Stimulated activated memory B cell treated with anti-CD40 and anti-IgM and Interleukin-4, amounts not matched to agents 10 μg/mL and 1 μg/mL and 100 μg/mL, for 72 hours (primary cell): ENCODE results near the gene PDE4D.

Experiments used
- ATAC-seq: fragments of 150-1000 bp; cut with Tn5 transposase; 2 replicates; pipeline ENCODE4 v1.10.0; 2021
- H3K27ac Mint-ChIP-seq: one replicate; pipeline ENCODE4 v1.8.0; 2022; ENCODE audit warnings: mild to moderate bottlenecking, mixed read lengths
- H3K27me3 Mint-ChIP-seq: one replicate; pipeline ENCODE4 v1.8.0; 2022; ENCODE audit warnings: mixed read lengths
- H3K36me3 Mint-ChIP-seq: one replicate; pipeline ENCODE4 v1.8.0; 2022; ENCODE audit warnings: mixed read lengths
- H3K4me1 Mint-ChIP-seq: one replicate; pipeline ENCODE4 v1.8.0; 2022; ENCODE audit warnings: mixed read lengths
- H3K4me3 Mint-ChIP-seq: one replicate; pipeline ENCODE4 v1.8.0; 2022; ENCODE audit warnings: mild to moderate bottlenecking, moderate library complexity, mixed read lengths
- H3K9me3 Mint-ChIP-seq: one replicate; pipeline ENCODE4 v1.8.0; 2022; ENCODE audit warnings: mixed read lengths

Gene PDE4D

DNA sequence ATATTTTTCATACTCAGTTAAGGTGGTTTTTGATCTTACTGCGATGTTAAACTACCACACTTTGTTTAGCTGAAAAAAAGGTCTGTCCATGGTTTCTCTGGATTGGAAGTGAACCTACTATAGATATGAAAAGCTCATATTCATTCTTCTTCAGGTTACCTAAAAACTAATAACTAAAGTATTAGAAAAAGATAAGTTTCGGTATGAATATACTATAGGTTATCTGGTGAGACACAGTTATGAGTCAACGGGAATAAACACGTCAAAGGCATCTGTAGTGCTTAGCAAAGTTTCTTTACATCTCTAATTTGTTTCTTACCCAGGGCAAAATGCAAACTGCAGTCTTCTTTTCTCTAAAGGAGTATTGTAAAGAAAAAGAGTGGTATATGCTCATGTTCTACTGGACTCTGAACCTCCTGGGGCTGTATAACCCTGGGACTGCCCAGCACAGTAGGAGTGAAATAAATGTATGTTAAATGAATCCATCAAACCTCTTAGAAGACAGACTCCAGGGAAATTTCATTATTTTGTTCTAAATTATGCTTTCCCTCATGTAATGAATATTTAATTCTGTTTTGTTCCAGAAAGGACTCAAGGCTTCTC is 521.9 kb downstream of the PDE4D start:
- peaks cover 26% of the 10 kb centered on the region for H3K36me3 Mint-ChIP-seq
- H3K4me3 Mint-ChIP-seq: no peak overlapping the region
- no peaks in the 10 kb centered on the region for H3K4me1 Mint-ChIP-seq
- H3K27me3 Mint-ChIP-seq: no peaks in the 10 kb centered on the region
- peaks cover 24% of the 10 kb centered on the region for H3K9me3 Mint-ChIP-seq
- H3K27ac Mint-ChIP-seq: no peak overlapping the region
- ATAC-seq: no peak

DNA sequence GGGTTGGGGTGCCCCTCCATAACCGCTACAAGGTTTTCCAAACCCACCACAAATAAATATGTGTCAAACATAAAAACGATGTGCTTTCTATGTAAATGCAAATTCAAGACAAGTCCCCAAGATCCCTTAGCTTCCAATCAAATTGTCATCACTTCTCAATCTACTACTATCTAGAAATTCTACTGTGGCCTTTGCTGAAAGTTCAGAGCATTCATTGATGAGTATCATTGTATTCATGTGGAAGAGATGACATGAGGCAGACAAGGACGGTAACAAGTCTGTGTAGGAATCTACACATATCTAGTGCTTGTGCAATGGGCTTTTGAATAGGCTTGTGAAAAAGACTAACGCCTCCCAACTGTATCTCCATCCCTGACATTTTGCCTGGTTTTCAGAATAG is 524.6 kb downstream of the PDE4D start:
- Mint-ChIP-seq H3K27ac (no peak overlapping the region), H3K4me3 (no peak overlapping the region), H3K36me3 (peaks cover 1% of the 10 kb centered on the region), H3K9me3 (peaks cover 5% of the 10 kb centered on the region), H3K27me3 (no peaks in the 10 kb centered on the region), H3K4me1 (no peaks in the 10 kb centered on the region)
- ATAC-seq: no peak

DNA sequence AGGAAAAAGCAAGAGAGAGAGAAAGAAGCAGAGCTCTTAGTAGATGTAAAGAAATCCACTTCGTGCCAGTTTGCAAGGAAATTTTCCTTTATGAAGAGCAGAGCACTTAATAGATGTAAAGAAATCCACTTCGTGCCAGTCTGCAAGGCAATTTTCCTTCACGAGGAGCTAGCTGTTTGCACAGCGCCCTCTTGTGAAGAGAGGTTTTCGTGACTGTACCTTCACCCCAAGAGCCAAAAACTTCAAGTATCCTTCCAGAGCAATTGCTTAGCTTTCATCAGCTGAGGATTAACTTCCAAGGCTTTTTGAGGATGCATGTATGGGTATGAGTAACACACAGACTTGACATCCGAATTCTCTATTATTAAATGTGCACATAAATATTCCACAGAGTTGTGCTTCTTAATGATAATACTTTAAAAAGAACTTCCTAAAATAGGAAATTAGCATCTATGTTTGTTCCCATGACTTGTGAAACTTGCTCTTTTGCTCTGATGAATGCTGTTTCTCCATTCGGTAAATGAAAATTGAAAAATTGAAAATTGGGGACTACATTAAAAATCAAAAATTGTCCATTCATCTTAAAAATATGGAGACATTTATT is 525.6 kb downstream of the PDE4D start:
- Mint-ChIP-seq H3K9me3 (no peaks in the 10 kb centered on the region), H3K27me3 (no peaks in the 10 kb centered on the region), H3K4me1 (no peaks in the 10 kb centered on the region), H3K4me3 (no peak overlapping the region), H3K36me3 (no peaks in the 10 kb centered on the region), H3K27ac (no peak overlapping the region)
- no peak for ATAC-seq

DNA sequence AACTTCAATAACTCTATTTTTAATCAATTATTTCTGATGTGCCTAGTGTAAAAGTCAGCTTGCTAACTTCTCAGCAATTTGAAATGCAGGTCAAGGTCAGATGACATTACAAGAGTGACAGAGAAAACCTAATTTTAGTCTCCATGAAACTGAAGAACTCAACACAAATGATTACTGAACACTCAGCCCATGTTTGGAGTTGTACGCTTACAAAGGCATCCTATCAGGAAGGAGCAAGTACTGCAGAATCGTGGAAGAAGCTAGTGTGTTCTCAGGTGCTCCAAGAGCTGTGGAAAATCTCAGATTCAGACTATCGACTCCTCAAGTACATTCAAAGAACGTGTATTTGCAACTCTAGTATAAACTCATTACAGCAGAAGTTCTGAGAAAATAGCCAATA is 526.7 kb downstream of the PDE4D start:
- no peaks in the 10 kb centered on the region for H3K9me3 Mint-ChIP-seq
- no peak for ATAC-seq

DNA sequence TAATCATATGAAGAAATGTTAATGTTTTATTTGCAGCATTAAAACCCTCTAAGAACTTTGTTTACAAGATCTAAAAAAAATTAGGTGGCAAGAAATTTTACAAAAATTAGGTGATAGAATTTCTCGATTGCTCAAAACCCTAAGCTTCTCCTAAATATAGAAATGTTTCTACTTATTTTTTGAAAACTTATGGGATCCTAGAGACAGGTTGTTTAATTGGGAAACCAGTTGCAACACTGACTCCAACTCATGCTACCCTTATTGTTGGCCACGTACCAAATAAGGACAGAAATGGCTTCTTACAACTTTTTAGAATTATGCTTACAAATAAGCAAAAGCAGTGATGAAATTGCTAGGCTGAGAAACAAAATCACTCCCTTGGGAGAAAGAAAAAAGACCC is 531.1 kb downstream of the PDE4D start:
- no peak for ATAC-seq
- Mint-ChIP-seq H3K27me3 (no peaks in the 10 kb centered on the region), H3K27ac (no peak overlapping the region), H3K4me1 (no peaks in the 10 kb centered on the region), H3K9me3 (no peaks in the 10 kb centered on the region), H3K4me3 (no peak overlapping the region), H3K36me3 (no peaks in the 10 kb centered on the region)

More for the DNA sequence above, 526.7 kb downstream of the PDE4D start:
- Mint-ChIP-seq H3K27me3 (no peaks in the 10 kb centered on the region), H3K27ac (no peak overlapping the region), H3K4me3 (no peak overlapping the region), H3K4me1 (no peaks in the 10 kb centered on the region), H3K36me3 (no peaks in the 10 kb centered on the region)

DNA sequence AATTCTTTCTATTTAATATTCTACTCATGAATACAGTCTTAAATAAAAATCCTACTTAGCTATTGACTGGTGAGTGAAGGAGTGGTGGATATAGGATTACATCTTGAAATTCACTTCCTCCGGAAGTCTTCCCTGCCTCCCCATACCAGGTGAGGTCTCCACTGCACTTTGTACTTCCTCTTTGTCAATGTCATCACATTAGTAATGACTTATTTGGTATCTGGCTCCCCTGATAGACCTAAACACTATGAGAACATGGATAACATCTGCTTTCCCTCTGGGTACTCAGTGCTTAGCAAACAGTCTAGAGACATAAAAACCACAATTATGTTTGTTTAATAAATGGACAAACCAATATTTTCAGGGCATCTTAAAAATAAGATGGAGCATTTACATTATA is 532.1 kb downstream of the PDE4D start:
- Mint-ChIP-seq H3K36me3 (no peaks in the 10 kb centered on the region), H3K4me1 (no peaks in the 10 kb centered on the region), H3K27me3 (no peaks in the 10 kb centered on the region), H3K9me3 (no peaks in the 10 kb centered on the region), H3K27ac (no peak overlapping the region), H3K4me3 (no peak overlapping the region)
- no peak for ATAC-seq

DNA sequence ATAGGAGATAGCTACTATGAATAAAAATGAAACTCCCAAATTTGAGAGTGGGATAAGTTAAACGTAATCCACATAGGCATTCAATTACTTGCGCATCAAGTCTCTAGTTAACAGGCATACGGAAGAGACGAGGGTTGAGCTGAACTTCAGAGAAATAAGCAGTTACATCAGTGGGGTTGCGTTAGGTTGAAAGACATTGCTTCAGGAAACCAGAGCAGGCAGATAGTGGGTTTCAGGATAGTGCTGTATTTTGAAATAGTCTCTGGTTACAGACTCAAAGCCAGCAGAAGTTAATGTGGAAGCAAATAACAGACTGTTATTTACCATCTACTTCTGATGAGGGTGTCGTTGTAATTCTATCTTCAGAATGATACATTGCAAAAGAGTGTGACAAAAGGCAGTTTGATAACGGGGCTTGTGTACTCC is 533.4 kb downstream of the PDE4D start:
- no peaks in the 10 kb centered on the region for H3K4me1 Mint-ChIP-seq
- no peaks in the 10 kb centered on the region for H3K27me3 Mint-ChIP-seq
- no peak overlapping the region for H3K27ac Mint-ChIP-seq
- H3K9me3 Mint-ChIP-seq: no peaks in the 10 kb centered on the region
- no peaks in the 10 kb centered on the region for H3K36me3 Mint-ChIP-seq
- H3K4me3 Mint-ChIP-seq: no peak overlapping the region
- ATAC-seq: no peak

DNA sequence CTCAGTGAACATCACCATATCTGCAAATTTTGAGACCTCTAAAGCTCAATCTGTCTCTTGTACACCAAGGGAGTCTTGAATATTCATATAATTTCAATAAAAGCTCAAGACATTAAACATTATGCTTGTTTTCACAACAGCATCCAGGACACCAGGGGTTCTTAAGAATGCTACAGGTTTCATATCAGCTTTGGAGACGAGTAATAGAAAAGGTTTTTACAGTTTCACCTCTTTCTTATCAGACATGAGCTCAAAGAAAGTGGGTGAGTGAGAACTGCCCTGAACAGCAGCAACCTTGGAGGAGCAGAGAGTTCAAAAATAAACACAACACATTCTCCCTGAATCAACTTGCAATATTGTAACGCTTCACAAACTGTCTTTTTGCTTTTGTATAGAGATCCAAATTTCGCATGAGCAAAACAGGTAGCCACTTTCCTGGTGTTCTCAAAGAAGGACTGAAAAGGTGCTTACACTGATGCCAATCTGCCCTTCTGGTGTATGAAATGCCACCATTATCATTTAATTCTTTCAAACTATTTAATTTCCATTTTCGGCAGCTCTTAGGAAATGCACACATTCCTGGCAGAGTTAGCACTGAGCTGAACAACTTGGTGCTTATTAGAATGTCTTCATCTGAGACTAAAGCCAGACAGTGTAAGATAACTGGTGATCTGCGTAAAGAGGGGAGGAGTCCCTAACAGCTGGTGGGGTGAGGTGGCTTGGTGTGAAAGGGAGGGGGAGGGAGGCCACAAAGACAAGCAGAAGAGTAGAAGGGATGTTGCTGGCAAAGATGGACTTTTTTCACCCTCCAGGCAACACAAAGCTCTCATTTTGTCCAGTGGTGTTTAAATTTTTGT is 535.3 kb downstream of the PDE4D start:
- Mint-ChIP-seq H3K27me3 (no peaks in the 10 kb centered on the region), H3K9me3 (no peaks in the 10 kb centered on the region), H3K36me3 (no peaks in the 10 kb centered on the region), H3K4me3 (no peak overlapping the region), H3K4me1 (no peaks in the 10 kb centered on the region), H3K27ac (no peak overlapping the region)
- no peak for ATAC-seq

DNA sequence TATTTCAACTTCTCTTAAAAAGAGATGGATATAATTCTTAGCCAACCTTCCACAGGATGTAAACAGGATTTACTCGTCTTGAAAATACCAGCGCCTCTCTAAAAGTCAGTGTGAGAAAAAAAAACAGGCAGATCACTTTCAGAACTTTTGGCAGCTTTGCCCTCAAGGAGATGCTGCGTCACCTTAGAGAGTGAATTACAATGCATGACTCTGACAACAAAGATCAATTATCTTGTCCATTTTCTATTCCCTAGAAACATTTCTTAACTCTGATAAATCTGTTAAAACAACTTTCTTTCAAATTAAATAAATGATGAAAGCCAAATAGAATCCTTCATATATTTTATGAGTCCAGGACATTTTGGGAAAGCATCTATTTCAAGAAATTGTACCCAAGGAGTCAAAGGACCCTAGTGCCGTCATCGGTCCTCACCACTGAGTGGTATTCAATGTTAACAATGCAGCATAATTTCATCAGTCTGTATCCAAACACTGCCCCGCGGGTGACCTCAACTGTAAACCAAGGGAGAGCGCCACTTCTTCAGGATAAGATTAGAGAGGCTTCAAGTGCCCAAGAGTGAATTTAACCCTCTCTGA is 536.0 kb downstream of the PDE4D start:
- Mint-ChIP-seq H3K27me3 (no peaks in the 10 kb centered on the region), H3K36me3 (no peaks in the 10 kb centered on the region), H3K4me3 (no peak overlapping the region), H3K27ac (no peak overlapping the region), H3K9me3 (no peaks in the 10 kb centered on the region), H3K4me1 (no peaks in the 10 kb centered on the region)
- ATAC-seq: no peak

DNA sequence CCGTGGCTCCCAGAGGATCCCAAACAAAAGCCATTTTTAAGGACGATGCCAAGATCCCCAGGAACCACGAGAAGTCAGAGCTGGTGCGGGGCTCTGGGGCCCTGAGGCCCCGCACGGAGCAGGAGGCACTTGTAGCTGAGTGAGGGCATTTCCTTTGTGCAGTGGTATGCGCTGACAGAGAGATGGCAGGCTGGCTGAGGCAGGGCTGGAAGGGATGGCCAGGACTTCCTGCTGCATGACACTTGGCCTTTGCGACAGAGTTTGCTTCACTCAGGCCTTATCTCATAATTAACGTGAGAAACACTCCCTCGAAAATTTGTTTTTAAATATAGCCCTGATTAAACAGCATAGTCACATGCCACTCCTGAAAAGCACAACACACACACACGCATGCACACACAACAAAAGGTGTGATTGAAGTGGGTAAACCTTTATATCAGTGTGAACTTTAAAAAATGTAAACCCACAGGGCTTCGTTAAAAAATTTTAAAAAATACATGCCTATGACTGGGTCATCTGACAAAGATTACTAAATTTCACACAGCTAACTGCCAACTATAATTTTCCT is 536.6 kb downstream of the PDE4D start:
- Mint-ChIP-seq H3K9me3 (no peaks in the 10 kb centered on the region), H3K4me1 (no peaks in the 10 kb centered on the region), H3K4me3 (no peak overlapping the region), H3K27ac (no peak overlapping the region), H3K36me3 (no peaks in the 10 kb centered on the region), H3K27me3 (no peaks in the 10 kb centered on the region)
- no peak for ATAC-seq

DNA sequence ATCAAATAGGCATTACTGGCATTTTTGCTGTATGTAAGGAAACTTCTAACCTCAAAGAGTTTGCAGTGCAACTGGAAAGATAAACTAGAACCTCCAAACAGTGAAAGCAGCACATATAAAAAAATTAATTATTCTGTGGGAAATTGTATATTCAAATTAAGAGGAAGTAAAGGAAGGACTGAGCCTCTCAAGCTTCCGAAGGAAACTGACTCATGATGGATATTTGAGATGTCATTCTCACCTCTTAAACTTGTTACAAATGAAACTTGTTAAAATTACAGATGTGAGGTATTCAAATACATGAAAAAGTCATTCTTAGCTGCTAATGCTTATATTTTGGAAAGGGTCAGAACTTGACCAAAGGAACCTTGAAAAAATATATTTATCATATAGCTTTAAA is 538.7 kb downstream of the PDE4D start:
- Mint-ChIP-seq H3K27me3 (no peaks in the 10 kb centered on the region), H3K27ac (no peak overlapping the region), H3K9me3 (no peaks in the 10 kb centered on the region), H3K4me3 (no peak overlapping the region), H3K36me3 (no peaks in the 10 kb centered on the region), H3K4me1 (no peaks in the 10 kb centered on the region)
- ATAC-seq: no peak

DNA sequence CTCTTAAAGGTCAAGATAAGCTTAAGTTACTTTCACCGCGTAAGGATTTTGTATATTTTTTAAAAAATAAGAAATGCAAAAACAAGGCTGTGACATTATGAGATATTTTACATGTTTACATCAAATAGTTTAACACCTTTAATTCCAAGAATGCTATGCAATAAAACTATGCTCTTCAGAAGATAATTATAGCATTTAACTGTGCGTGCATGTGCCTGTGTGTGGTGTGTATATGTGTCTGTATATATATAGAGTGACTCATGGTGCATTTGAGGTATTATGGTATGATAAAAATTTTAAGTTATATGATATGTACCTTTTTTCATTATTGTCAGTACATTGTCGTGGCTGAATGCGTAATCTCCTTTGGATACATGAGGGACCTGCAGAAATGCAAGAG is 539.3 kb downstream of the PDE4D start:
- Mint-ChIP-seq H3K36me3 (no peaks in the 10 kb centered on the region), H3K4me1 (no peaks in the 10 kb centered on the region), H3K27me3 (no peaks in the 10 kb centered on the region), H3K27ac (no peak overlapping the region), H3K9me3 (no peaks in the 10 kb centered on the region), H3K4me3 (no peak overlapping the region)
- no peak for ATAC-seq

DNA sequence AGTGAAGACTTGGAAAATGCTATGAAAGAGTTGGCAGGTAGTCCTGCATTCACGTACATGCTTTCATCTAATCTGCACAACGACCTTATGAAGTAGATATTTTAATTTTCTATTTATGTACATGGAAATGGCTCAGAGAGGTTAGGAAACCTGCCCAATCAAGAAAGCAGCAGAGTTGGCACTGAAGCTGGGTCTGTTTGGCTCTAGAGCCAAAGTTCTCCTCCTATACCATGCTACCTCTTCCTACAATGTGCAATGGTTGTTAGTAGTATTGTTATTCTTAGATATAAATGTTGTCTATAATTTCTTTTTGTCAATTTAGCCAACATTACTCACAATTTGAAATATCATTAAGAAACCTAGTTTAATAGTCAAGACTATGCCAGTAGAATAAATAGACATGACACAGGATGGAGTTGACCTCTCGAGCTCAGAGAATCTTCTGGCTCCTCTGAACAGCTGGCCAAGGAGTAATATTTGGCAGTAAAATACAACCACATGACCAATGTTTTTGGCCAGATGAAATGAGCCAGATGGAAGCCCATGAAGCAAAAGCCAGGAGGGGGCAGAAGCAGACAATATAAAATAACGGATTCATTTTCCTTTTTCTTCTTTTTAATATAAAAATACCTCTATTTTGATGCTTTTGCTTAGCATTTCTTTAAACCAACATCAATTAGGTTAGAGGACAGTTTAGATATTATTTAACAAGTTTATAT is 542.3 kb downstream of the PDE4D start:
- Mint-ChIP-seq H3K4me1 (no peaks in the 10 kb centered on the region), H3K9me3 (no peaks in the 10 kb centered on the region), H3K27me3 (no peaks in the 10 kb centered on the region), H3K36me3 (no peaks in the 10 kb centered on the region), H3K27ac (no peak overlapping the region), H3K4me3 (no peak overlapping the region)
- ATAC-seq: no peak

DNA sequence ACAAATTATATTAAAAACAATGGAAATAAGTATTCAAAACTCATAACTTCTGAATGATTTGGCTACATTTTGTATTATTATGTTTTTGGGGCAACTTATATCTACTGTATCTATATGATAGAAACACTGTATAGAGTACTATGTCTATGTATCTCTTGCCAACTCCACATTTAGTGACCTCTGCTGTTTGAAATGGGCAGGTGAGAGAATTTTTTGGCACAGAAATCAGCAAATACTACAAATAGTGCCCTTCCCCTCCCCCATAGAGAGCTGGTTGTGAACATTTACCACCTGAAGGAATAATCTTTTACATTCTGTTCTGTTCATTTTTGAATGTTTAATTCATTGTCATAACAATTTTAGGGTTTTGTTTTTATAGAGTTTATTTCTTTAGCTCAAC is 545.3 kb downstream of the PDE4D start:
- H3K27ac Mint-ChIP-seq: no peak overlapping the region
- no peaks in the 10 kb centered on the region for H3K36me3 Mint-ChIP-seq
- ATAC-seq: no peak
- H3K27me3 Mint-ChIP-seq: no peaks in the 10 kb centered on the region
- no peak overlapping the region for H3K4me3 Mint-ChIP-seq
- no peaks in the 10 kb centered on the region for H3K9me3 Mint-ChIP-seq
- no peaks in the 10 kb centered on the region for H3K4me1 Mint-ChIP-seq

DNA sequence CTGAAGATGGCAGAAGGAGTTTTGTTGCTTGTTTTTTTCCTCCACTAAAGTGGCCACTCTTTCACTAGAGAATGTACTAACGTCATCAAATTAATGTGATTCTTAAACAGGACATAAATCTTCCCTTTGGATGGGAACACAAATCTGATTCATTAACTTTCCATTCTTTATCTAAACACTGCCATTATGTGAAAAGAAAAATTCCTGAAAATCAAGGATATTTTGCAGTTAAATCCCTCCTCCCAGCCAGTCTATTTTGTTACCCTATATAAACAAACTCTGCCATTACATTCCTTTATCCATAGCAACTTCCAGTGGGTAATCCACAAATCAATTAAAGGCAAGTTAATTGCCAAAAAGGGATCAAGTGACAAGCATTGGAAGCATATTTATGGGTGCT is 546.5 kb downstream of the PDE4D start:
- no peaks in the 10 kb centered on the region for H3K4me1 Mint-ChIP-seq
- no peak overlapping the region for H3K27ac Mint-ChIP-seq
- H3K27me3 Mint-ChIP-seq: no peaks in the 10 kb centered on the region
- ATAC-seq: no peak
- H3K4me3 Mint-ChIP-seq: no peak overlapping the region
- no peaks in the 10 kb centered on the region for H3K36me3 Mint-ChIP-seq
- no peaks in the 10 kb centered on the region for H3K9me3 Mint-ChIP-seq
